Activated naive CD4-positive, alpha-beta T cell treated with anti-CD3 and anti-CD28 coated beads for 36 hours (primary cell): ENCODE data around the gene OR6C70. TPM values are rescaled to one million over a fixed set of nuclear protein-coding genes. Genes with fewer than 3 reads are reported as not detected.
"Not testable (repeated sequence)": the region's sequence is repeated elsewhere in the genome, so short reads cannot be mapped to it uniquely, and the experiment has no call there.

Source experiments
- CTCF ChIA-PET: fragments of 350-600 bp; sonication (Branson Sonifier 250); formaldehyde crosslinking; loops from one replicate; lab custom pipeline; 2021; ENCODE audit warnings: antibody characterized with exemption; lab: Charles Lee
- DNase-seq: peaks from one replicate; pipeline ENCODE4 v3.0.0-alpha.2; 2020
- H3K27ac Mint-ChIP-seq: one replicate; pipeline ENCODE4 v1.8.0; 2021; ENCODE audit warnings: mild to moderate bottlenecking, mixed read lengths
- H3K27me3 Mint-ChIP-seq: one replicate; pipeline ENCODE4 v1.8.0; 2021; ENCODE audit warnings: low read depth, mixed read lengths
- H3K36me3 Mint-ChIP-seq: one replicate; pipeline ENCODE4 v1.8.0; 2021; ENCODE audit warnings: low read depth, mixed read lengths
- H3K4me1 Mint-ChIP-seq: one replicate; pipeline ENCODE4 v1.8.0; 2021; ENCODE audit warnings: low read depth, mixed read lengths
- H3K4me3 Mint-ChIP-seq: one replicate; pipeline ENCODE4 v1.8.0; 2021; ENCODE audit warnings: mild to moderate bottlenecking, moderate library complexity, mixed read lengths
- H3K9me3 Mint-ChIP-seq: one replicate; pipeline ENCODE4 v1.8.0; 2021; ENCODE audit warnings: mixed read lengths
- intact Hi-C: fragments of 100-400 bp; cut with micrococcal nuclease; formaldehyde crosslinking; loops from one replicate; pipeline ENCODE4 v1.15.1; 2023
- total RNA-seq, 2 experiments: library from RNA; stranded (reverse); gene quantifications; one replicate each; pipeline ENCODE4 v1.2.3, GENCODE V29; 2021

Gene OR6C70
- total RNA-seq, 2 experiments from 2014 or later: not detected

GRCh38 chr12:55464926-55465325, 5.0 kb downstream of the OR6C70 start:
- H3K36me3 Mint-ChIP-seq, H3K9me3 Mint-ChIP-seq, DNase-seq, CTCF ChIA-PET, H3K4me1 Mint-ChIP-seq, H3K27ac Mint-ChIP-seq, intact Hi-C loops, H3K4me3 Mint-ChIP-seq: not testable (repeated sequence)
- H3K27me3 Mint-ChIP-seq: peaks cover 15% of the 10 kb centered on the region

DNA sequence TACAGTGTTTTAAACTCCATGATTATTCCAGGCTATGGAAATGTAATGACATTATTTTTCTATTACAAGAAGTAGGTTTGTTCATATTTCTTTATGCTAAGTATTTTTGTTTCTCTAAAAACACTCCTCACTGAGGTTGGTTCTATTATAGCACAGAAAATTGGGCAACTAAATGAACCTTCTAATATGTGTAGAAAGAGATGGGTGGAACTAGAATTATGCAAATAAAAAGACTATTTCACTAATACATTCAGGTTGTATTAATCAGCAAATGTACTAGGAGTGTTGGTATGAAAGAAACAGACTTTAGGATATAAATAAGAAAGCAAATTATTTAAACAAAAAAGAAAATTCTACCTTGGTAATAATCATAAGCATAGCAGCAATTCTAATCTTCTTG, 21.1 kb downstream of the OR6C70 start:
- no peak for DNase-seq
- H3K27ac Mint-ChIP-seq: no peak overlapping the region
- no peaks in the 10 kb centered on the region for H3K4me1 Mint-ChIP-seq
- H3K4me3 Mint-ChIP-seq: no peak overlapping the region
- CTCF ChIA-PET: no interaction called here
- intact Hi-C loops: no loop called here
- no peaks in the 10 kb centered on the region for H3K9me3 Mint-ChIP-seq
- peaks cover 11% of the 10 kb centered on the region for H3K27me3 Mint-ChIP-seq
- no peaks in the 10 kb centered on the region for H3K36me3 Mint-ChIP-seq

DNA sequence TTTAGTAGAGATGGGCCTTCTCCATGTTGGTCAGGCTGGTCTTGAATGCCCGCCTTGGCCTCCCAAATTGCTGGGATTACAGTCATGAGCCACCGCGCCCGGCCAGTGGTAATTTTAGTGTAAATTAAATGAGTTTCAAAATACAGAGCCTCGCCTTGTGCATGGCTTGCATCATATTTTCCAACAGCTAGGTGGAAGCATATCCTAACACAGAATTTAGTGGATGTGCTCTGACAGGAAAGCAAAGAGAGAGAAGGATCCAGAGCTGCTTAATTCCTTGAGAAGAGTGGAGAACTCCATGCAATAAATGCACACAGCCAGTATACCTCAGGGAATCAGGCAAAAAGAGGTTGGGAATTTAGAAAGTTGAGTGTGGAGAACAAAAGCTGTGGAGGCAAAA, 23.6 kb downstream of the OR6C70 start:
- Mint-ChIP-seq H3K27me3 (peaks cover 2% of the 10 kb centered on the region), H3K4me1 (no peaks in the 10 kb centered on the region), H3K9me3 (no peaks in the 10 kb centered on the region), H3K36me3 (no peaks in the 10 kb centered on the region), H3K4me3 (no peak overlapping the region), H3K27ac (no peak overlapping the region)
- no peak for DNase-seq
- intact Hi-C loops: no loop called here
- CTCF ChIA-PET: interaction anchor here (1.2 kb wide), 1 partner anchor 173 kb away, joined by 4 read pairs; no protein-coding TSS in a partner anchor

GRCh38 chr12:55445357-55445756, 24.6 kb downstream of the OR6C70 start:
- Mint-ChIP-seq H3K9me3 (peaks cover 2% of the 10 kb centered on the region), H3K36me3 (peaks cover 1% of the 10 kb centered on the region), H3K4me3 (no peak overlapping the region), H3K27me3 (no peaks in the 10 kb centered on the region), H3K4me1 (no peaks in the 10 kb centered on the region), H3K27ac (no peak overlapping the region)
- intact Hi-C loops: no loop called here
- DNase-seq: no peak
- CTCF ChIA-PET: no interaction called here

- no peaks in the 10 kb centered on the region for H3K4me1 Mint-ChIP-seq
- peaks cover 3% of the 10 kb centered on the region for H3K9me3 Mint-ChIP-seq
- no peak for DNase-seq
- CTCF ChIA-PET: no interaction called here
- H3K36me3 Mint-ChIP-seq: peaks cover 1% of the 10 kb centered on the region
- H3K27me3 Mint-ChIP-seq: no peaks in the 10 kb centered on the region
- intact Hi-C loops: no loop called here
- H3K4me3 Mint-ChIP-seq: no peak within 1 kb of the TSS
- no peak within 1 kb of the TSS for H3K27ac Mint-ChIP-seq
These were observed 26.2 kb downstream of the OR6C70 start, which contains the start of gene OR6C2 for GRCh38 chr12:55443776-55444175. Gene OR6C2 (plus strand): TSS chr12:55444076. CDS start chr12:55452214, 8,138 bp downstream.

- H3K27ac Mint-ChIP-seq, H3K4me3 Mint-ChIP-seq, H3K27me3 Mint-ChIP-seq, DNase-seq, H3K9me3 Mint-ChIP-seq, intact Hi-C loops, H3K4me1 Mint-ChIP-seq, H3K36me3 Mint-ChIP-seq, CTCF ChIA-PET: not testable (repeated sequence)
These were observed 28.7 kb downstream of the OR6C70 start for GRCh38 chr12:55441233-55441632.

- intact Hi-C loops: no loop called here
- Mint-ChIP-seq H3K9me3 (no peaks in the 10 kb centered on the region), H3K27ac (no peak overlapping the region), H3K4me1 (no peaks in the 10 kb centered on the region), H3K4me3 (no peak overlapping the region), H3K27me3 (peaks cover 17% of the 10 kb centered on the region), H3K36me3 (no peaks in the 10 kb centered on the region)
- no peak for DNase-seq
- CTCF ChIA-PET: no interaction called here
These were observed 41.4 kb downstream of the OR6C70 start for GRCh38 chr12:55428331-55429243.

- no peak within 1 kb of the TSS for H3K27ac Mint-ChIP-seq
- peaks cover 10% of the 10 kb centered on the region for H3K27me3 Mint-ChIP-seq
- intact Hi-C loops: no loop called here
- no peaks in the 10 kb centered on the region for H3K4me1 Mint-ChIP-seq
- H3K4me3 Mint-ChIP-seq: no peak within 1 kb of the TSS
- DNase-seq: no peak
- CTCF ChIA-PET: no interaction called here
- H3K36me3 Mint-ChIP-seq: no peaks in the 10 kb centered on the region
- H3K9me3 Mint-ChIP-seq: no peaks in the 10 kb centered on the region
These were observed 44.0 kb downstream of the OR6C70 start, which contains the start of gene OR6C76 for GRCh38 chr12:55425954-55426353. Gene OR6C76 (plus strand): TSS chr12:55426254. CDS start chr12:55426254, 0 bp downstream.

DNA sequence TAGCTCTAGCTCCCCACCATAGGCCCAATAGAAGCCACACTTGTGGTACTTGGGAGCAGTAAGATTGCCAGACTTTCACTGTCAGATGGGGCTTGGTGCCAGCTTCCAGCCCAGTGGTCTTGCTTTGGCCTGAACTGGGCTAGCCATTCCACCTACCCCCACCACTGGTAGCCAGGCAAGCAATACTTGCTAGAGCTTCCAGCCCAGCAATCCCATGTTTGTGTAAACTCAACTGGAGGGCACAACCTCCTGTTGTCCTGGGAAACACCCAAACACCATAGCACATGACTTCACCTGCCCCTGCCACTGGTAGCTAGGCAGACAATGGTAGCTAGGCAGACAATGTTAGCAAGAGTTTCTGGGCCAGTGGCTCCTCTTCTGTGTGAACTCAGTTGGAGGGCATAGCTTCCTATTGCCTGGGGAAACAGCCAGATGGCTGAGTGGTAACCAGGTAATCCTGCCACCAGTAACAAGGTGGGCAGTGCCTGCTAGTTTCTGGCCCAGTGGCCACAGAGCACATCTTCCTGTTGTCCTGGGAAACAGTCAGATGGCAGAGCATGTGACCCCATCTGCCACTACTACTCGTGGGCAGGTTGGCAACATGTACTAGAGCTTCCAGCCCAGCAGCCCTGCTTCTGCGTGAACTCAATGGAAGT, 49.5 kb downstream of the OR6C70 start:
- H3K36me3 Mint-ChIP-seq: no peaks in the 10 kb centered on the region
- H3K4me3 Mint-ChIP-seq: no peak overlapping the region
- H3K27ac Mint-ChIP-seq: no peak overlapping the region
- peaks cover 2% of the 10 kb centered on the region for H3K4me1 Mint-ChIP-seq
- H3K27me3 Mint-ChIP-seq: peaks cover 46% of the 10 kb centered on the region
- H3K9me3 Mint-ChIP-seq: no peaks in the 10 kb centered on the region
- no peak for DNase-seq
- intact Hi-C loops: no loop called here
- CTCF ChIA-PET: no interaction called here

Other genes with a start within 250 kb of the OR6C70 start
- not detected for gene OR10A7, start 249.1 kb downstream of the OR6C70 start, total RNA-seq
- not detected for gene OR6C74, start 225.5 kb downstream of the OR6C70 start, total RNA-seq
- gene OR6C6, start 173.6 kb downstream of the OR6C70 start, total RNA-seq: not detected
- gene OR6C1, start 155.8 kb downstream of the OR6C70 start, total RNA-seq: not detected
- gene OR6C3, start 139.4 kb downstream of the OR6C70 start, total RNA-seq: not detected
- gene OR6C75, start 107.2 kb downstream of the OR6C70 start, total RNA-seq: not detected
- gene OR6C65, start 69.6 kb downstream of the OR6C70 start, total RNA-seq: not detected
- gene OR6C76, start 43.9 kb downstream of the OR6C70 start, total RNA-seq: not detected
- not detected for gene OR6C2, start 26.1 kb downstream of the OR6C70 start, total RNA-seq
- not detected for gene OR6C68, start 22.2 kb upstream of the OR6C70 start, total RNA-seq
- not detected for gene OR6C4, start 79.5 kb upstream of the OR6C70 start, total RNA-seq
- gene OR2AP1, start 102.3 kb upstream of the OR6C70 start, total RNA-seq: not detected
- not detected for gene OR10P1, start 166.8 kb upstream of the OR6C70 start, total RNA-seq
- gene ITGA7, start 237.8 kb upstream of the OR6C70 start, total RNA-seq: 1 to 10 TPM; 3.9 to 4.8 TPM
- gene BLOC1S1, start 245.9 kb upstream of the OR6C70 start, total RNA-seq: 100 to 1,000 TPM; 118 to 124 TPM